HEK293 (cell line): ENCODE measurements around the gene QDPR.
A peak's percentile ranks its signal among the peaks of the same experiment; 100 is the strongest.

Source experiments
- FEZF1 ChIP-seq: fragments of 450-650 bp; formaldehyde crosslinking; IDR thresholded peaks from 2 replicates; pipeline ENCODE4 v1.5.1; 2016; ENCODE audit warnings: missing biosample characterization, missing genetic modification characterization
- GLI4 ChIP-seq: fragments of 450-650 bp; formaldehyde crosslinking; IDR thresholded peaks from 2 replicates; pipeline ENCODE4 v1.5.1; 2016; ENCODE audit warnings: missing biosample characterization, missing genetic modification characterization
- HOXC10 ChIP-seq: sonication (generic); formaldehyde crosslinking; IDR thresholded peaks from 2 replicates; pipeline ENCODE4 v1.8.1; 2023; ENCODE audit warnings: mild to moderate bottlenecking, missing genetic modification reagents
- KLF10 ChIP-seq: fragments of 450-650 bp; IDR thresholded peaks from 2 replicates; pipeline ENCODE4 v1.5.1; 2018; ENCODE audit warnings: missing biosample characterization, mild to moderate bottlenecking, missing genetic modification characterization
- PRDM1 ChIP-seq: fragments of 450-650 bp; formaldehyde crosslinking; IDR thresholded peaks from 2 replicates; pipeline ENCODE4; 2016; ENCODE audit warnings: missing biosample characterization, missing genetic modification characterization
- SALL2 ChIP-seq: fragments of 450-650 bp; formaldehyde crosslinking; IDR thresholded peaks from 2 replicates; pipeline ENCODE4 v1.5.0; 2017; ENCODE audit warnings: missing biosample characterization, mild to moderate bottlenecking, missing genetic modification characterization, borderline replicate concordance
- SETDB1 ChIP-seq: IDR thresholded peaks from one replicate; pipeline ENCODE4 v1.6.1; 2017; ENCODE audit warnings: mild to moderate bottlenecking, low read length, moderate library complexity, mixed read lengths; ENCODE audit not compliant: insufficient read length
- SP2 ChIP-seq: fragments of 450-650 bp; formaldehyde crosslinking; IDR thresholded peaks from 2 replicates; pipeline ENCODE4 v1.5.1; 2016; ENCODE audit warnings: missing biosample characterization, missing genetic modification characterization
- ZFP37 ChIP-seq: fragments of 450-650 bp; formaldehyde crosslinking; IDR thresholded peaks from 2 replicates; pipeline ENCODE4 v1.5.1; 2016; ENCODE audit warnings: missing biosample characterization, missing genetic modification characterization
- ZNF155 ChIP-seq: fragments of 450-650 bp; formaldehyde crosslinking; IDR thresholded peaks from 2 replicates; pipeline ENCODE4 v1.5.1; 2016; ENCODE audit warnings: missing biosample characterization, missing genetic modification characterization
- ZNF16 ChIP-seq: fragments of 450-650 bp; formaldehyde crosslinking; IDR thresholded peaks from 2 replicates; pipeline ENCODE4 v1.5.1; 2016; ENCODE audit warnings: low read depth, missing biosample characterization, missing genetic modification characterization
- ZNF169 ChIP-seq: fragments of 450-650 bp; formaldehyde crosslinking; IDR thresholded peaks from 2 replicates; pipeline ENCODE4 v1.5.1; 2016; ENCODE audit warnings: missing biosample characterization, missing genetic modification characterization
- ZNF335 ChIP-seq: fragments of 450-650 bp; formaldehyde crosslinking; conservative IDR thresholded peaks from 2 replicates; pipeline ENCODE4 v1.5.1; 2016; ENCODE audit warnings: missing biosample characterization, missing genetic modification characterization
- ZNF501 ChIP-seq: fragments of 450-650 bp; formaldehyde crosslinking; IDR thresholded peaks from 2 replicates; pipeline ENCODE4 v1.5.1; 2016; ENCODE audit warnings: missing biosample characterization, missing genetic modification characterization
- ZNF548 ChIP-seq: fragments of 450-650 bp; formaldehyde crosslinking; IDR thresholded peaks from 2 replicates; pipeline ENCODE4 v1.5.1; 2016; ENCODE audit warnings: missing biosample characterization, missing genetic modification characterization
- ZNF610 ChIP-seq: fragments of 450-650 bp; formaldehyde crosslinking; IDR thresholded peaks from 2 replicates; pipeline ENCODE4 v1.5.1; 2016; ENCODE audit warnings: missing biosample characterization, missing genetic modification characterization, borderline replicate concordance
- ZNF623 ChIP-seq: fragments of 450-650 bp; formaldehyde crosslinking; IDR thresholded peaks from 2 replicates; pipeline ENCODE4 v1.5.1; 2016; ENCODE audit warnings: missing biosample characterization, missing genetic modification characterization
- ZNF624 ChIP-seq: fragments of 450-650 bp; formaldehyde crosslinking; IDR thresholded peaks from 2 replicates; pipeline ENCODE4 v1.5.1; 2017; ENCODE audit warnings: missing biosample characterization, missing genetic modification characterization
- ZNF701 ChIP-seq: fragments of 450-650 bp; formaldehyde crosslinking; IDR thresholded peaks from 2 replicates; pipeline ENCODE4 v1.5.1; 2016; ENCODE audit warnings: missing biosample characterization, missing genetic modification characterization
- ZNF837 ChIP-seq: fragments of 450-650 bp; formaldehyde crosslinking; IDR thresholded peaks from 2 replicates; pipeline ENCODE4 v1.5.1; 2016; ENCODE audit warnings: missing biosample characterization, missing genetic modification characterization
- ZSCAN30 ChIP-seq: fragments of 450-650 bp; IDR thresholded peaks from 2 replicates; pipeline ENCODE4 v1.5.1; 2018; ENCODE audit warnings: missing biosample characterization, mild to moderate bottlenecking, missing genetic modification characterization, moderate library complexity
- ZXDB ChIP-seq: fragments of 450-650 bp; formaldehyde crosslinking; IDR thresholded peaks from 2 replicates; pipeline ENCODE4 v1.5.1; 2016; ENCODE audit warnings: missing biosample characterization, missing genetic modification characterization
- TF ChIP-seq, protein P1 (sequence below): fragments of 450-650 bp; formaldehyde crosslinking; IDR thresholded peaks from 2 replicates; pipeline ENCODE4 v1.5.1; 2016; ENCODE audit warnings: missing biosample characterization, missing genetic modification characterization
- TF ChIP-seq, protein P2 (sequence below): fragments of 450-650 bp; IDR thresholded peaks from 2 replicates; pipeline ENCODE4 v1.5.1; 2018; ENCODE audit warnings: missing biosample characterization, mild to moderate bottlenecking, missing genetic modification characterization
- TF ChIP-seq, protein P3 (sequence below): fragments of 450-650 bp; formaldehyde crosslinking; IDR thresholded peaks from 2 replicates; pipeline ENCODE4 v1.5.1; 2016; ENCODE audit warnings: missing biosample characterization, missing genetic modification characterization, borderline replicate concordance
- TF ChIP-seq, protein P4 (sequence below): fragments of 450-650 bp; IDR thresholded peaks from 2 replicates; pipeline ENCODE4 v1.5.1; 2018; ENCODE audit warnings: missing biosample characterization, missing genetic modification characterization
- TF ChIP-seq, protein P5 (sequence below): fragments of 450-650 bp; formaldehyde crosslinking; IDR thresholded peaks from 2 replicates; pipeline ENCODE4 v1.5.1; 2017; ENCODE audit warnings: missing biosample characterization, missing genetic modification characterization
- TF ChIP-seq, protein P6 (sequence below): fragments of 450-650 bp; formaldehyde crosslinking; IDR thresholded peaks from 2 replicates; pipeline ENCODE4 v1.5.1; 2016; ENCODE audit warnings: missing biosample characterization, missing genetic modification characterization, low read depth
- TF ChIP-seq, protein P7 (sequence below): IDR thresholded peaks from 2 replicates; pipeline ENCODE4 v1.6.1; 2011; ENCODE audit warnings: mild to moderate bottlenecking, low read depth, low read length, borderline replicate concordance

Gene QDPR

DNA sequence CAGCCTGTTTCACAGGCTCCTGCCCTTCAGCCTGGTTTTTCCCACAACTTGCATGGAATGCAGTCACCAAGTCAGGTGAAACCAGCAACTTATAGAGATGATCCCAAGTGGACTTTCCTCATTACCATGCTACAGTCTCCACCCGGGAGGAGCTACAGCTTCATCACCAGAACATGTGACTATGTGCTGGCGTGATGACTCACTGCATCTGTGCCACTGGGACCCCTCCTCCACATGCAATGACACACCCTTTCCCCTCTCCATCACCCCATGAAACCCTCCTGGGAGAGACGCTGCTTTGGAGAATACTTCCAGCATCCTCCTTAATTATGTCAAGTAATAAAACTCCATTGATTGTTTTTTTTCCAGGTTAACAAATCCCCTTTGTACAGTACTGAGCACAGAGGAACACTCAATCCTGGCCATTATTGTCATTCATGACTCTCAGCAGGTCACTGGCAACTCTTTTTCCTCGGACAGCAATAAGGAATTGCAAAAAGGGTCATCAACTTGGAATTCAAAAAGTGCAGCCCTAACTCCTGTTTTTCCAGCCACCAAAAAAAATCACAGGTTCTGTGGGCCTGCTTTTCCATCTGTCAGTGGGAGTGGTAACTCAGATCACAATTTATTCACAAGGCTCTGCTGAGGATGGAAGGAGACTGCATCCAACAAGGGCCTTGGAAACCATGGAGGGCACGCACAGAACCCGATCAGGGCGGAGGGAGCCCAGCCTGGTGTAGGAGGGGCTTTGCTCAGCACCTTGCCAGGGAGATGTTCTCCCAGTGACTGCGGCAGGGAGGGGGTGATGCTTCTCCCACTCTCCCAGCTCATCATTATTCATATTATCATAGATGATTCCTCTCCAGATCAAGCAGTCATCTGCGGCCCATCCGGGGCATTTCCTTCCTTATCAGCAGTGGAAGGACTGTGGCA lies 17.4 kb downstream of the QDPR start (continued):
- TF ChIP-seq HOXC10 (CRISPR knock-in tag), result no peak
- TF ChIP-seq, protein P1, sequence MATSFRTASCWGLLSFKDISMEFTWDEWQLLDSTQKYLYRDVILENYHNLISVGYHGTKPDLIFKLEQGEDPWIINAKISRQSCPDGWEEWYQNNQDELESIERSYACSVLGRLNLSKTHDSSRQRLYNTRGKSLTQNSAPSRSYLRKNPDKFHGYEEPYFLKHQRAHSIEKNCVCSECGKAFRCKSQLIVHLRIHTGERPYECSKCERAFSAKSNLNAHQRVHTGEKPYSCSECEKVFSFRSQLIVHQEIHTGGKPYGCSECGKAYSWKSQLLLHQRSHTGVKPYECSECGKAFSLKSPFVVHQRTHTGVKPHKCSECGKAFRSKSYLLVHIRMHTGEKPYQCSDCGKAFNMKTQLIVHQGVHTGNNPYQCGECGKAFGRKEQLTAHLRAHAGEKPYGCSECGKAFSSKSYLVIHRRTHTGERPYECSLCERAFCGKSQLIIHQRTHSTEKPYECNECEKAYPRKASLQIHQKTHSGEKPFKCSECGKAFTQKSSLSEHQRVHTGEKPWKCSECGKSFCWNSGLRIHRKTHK, result no peak
- TF ChIP-seq, protein P2, sequence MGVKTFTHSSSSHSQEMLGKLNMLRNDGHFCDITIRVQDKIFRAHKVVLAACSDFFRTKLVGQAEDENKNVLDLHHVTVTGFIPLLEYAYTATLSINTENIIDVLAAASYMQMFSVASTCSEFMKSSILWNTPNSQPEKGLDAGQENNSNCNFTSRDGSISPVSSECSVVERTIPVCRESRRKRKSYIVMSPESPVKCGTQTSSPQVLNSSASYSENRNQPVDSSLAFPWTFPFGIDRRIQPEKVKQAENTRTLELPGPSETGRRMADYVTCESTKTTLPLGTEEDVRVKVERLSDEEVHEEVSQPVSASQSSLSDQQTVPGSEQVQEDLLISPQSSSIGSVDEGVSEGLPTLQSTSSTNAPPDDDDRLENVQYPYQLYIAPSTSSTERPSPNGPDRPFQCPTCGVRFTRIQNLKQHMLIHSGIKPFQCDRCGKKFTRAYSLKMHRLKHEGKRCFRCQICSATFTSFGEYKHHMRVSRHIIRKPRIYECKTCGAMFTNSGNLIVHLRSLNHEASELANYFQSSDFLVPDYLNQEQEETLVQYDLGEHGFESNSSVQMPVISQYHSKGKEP, result no peak
- TF ChIP-seq SP2 (tag by site-specific recombination), result 0 out of 2 replicates have a peak, but pooled peaks have one; percentile 15
- TF ChIP-seq SALL2 (tag by site-specific recombination), result no peak
- TF ChIP-seq ZNF335, result no peak
- no peak for TF ChIP-seq ZNF837 (tag by site-specific recombination)
- no peak for TF ChIP-seq FEZF1 (tag by site-specific recombination)
- no peak for TF ChIP-seq ZNF155 (tag by site-specific recombination)
- TF ChIP-seq ZNF169 (tag by site-specific recombination), result no peak
- TF ChIP-seq PRDM1 (tag by site-specific recombination), result no peak
- no peak for TF ChIP-seq ZNF16 (tag by site-specific recombination)
- TF ChIP-seq, protein P3, sequence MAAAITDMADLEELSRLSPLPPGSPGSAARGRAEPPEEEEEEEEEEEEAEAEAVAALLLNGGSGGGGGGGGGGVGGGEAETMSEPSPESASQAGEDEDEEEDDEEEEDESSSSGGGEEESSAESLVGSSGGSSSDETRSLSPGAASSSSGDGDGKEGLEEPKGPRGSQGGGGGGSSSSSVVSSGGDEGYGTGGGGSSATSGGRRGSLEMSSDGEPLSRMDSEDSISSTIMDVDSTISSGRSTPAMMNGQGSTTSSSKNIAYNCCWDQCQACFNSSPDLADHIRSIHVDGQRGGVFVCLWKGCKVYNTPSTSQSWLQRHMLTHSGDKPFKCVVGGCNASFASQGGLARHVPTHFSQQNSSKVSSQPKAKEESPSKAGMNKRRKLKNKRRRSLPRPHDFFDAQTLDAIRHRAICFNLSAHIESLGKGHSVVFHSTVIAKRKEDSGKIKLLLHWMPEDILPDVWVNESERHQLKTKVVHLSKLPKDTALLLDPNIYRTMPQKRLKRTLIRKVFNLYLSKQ (tag by site-specific recombination), result no peak
- no peak for TF ChIP-seq SETDB1
- no peak for TF ChIP-seq ZNF610 (tag by site-specific recombination)
- TF ChIP-seq, protein P4, sequence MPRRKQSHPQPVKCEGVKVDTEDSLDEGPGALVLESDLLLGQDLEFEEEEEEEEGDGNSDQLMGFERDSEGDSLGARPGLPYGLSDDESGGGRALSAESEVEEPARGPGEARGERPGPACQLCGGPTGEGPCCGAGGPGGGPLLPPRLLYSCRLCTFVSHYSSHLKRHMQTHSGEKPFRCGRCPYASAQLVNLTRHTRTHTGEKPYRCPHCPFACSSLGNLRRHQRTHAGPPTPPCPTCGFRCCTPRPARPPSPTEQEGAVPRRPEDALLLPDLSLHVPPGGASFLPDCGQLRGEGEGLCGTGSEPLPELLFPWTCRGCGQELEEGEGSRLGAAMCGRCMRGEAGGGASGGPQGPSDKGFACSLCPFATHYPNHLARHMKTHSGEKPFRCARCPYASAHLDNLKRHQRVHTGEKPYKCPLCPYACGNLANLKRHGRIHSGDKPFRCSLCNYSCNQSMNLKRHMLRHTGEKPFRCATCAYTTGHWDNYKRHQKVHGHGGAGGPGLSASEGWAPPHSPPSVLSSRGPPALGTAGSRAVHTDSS, result no peak
- TF ChIP-seq ZNF548, result no peak
- TF ChIP-seq, protein P5, sequence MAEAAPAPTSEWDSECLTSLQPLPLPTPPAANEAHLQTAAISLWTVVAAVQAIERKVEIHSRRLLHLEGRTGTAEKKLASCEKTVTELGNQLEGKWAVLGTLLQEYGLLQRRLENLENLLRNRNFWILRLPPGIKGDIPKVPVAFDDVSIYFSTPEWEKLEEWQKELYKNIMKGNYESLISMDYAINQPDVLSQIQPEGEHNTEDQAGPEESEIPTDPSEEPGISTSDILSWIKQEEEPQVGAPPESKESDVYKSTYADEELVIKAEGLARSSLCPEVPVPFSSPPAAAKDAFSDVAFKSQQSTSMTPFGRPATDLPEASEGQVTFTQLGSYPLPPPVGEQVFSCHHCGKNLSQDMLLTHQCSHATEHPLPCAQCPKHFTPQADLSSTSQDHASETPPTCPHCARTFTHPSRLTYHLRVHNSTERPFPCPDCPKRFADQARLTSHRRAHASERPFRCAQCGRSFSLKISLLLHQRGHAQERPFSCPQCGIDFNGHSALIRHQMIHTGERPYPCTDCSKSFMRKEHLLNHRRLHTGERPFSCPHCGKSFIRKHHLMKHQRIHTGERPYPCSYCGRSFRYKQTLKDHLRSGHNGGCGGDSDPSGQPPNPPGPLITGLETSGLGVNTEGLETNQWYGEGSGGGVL, result peak; percentile 65
- TF ChIP-seq ZNF624 (tag by site-specific recombination), result no peak
- TF ChIP-seq ZXDB (tag by site-specific recombination), result no peak
- TF ChIP-seq ZNF501 (tag by site-specific recombination), result no peak
- no peak for TF ChIP-seq GLI4 (tag by site-specific recombination)
- 0 out of 2 replicates have a peak, but pooled peaks have one; percentile 17 for TF ChIP-seq ZFP37 (tag by site-specific recombination)
- TF ChIP-seq, protein P6, sequence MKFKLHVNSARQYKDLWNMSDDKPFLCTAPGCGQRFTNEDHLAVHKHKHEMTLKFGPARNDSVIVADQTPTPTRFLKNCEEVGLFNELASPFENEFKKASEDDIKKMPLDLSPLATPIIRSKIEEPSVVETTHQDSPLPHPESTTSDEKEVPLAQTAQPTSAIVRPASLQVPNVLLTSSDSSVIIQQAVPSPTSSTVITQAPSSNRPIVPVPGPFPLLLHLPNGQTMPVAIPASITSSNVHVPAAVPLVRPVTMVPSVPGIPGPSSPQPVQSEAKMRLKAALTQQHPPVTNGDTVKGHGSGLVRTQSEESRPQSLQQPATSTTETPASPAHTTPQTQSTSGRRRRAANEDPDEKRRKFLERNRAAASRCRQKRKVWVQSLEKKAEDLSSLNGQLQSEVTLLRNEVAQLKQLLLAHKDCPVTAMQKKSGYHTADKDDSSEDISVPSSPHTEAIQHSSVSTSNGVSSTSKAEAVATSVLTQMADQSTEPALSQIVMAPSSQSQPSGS (tag by site-specific recombination), result peak; percentile 27; the same call in 1 of the 2 replicates
- peak; percentile 90 for TF ChIP-seq KLF10 (tag by site-specific recombination)
- no peak for TF ChIP-seq ZNF623
- no peak for TF ChIP-seq ZNF701 (tag by site-specific recombination)
- TF ChIP-seq, protein P7, sequence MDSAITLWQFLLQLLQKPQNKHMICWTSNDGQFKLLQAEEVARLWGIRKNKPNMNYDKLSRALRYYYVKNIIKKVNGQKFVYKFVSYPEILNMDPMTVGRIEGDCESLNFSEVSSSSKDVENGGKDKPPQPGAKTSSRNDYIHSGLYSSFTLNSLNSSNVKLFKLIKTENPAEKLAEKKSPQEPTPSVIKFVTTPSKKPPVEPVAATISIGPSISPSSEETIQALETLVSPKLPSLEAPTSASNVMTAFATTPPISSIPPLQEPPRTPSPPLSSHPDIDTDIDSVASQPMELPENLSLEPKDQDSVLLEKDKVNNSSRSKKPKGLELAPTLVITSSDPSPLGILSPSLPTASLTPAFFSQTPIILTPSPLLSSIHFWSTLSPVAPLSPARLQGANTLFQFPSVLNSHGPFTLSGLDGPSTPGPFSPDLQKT, result no peak
- no peak for TF ChIP-seq ZSCAN30 (tag by site-specific recombination)
